ENCODE results near the gene OR56A5.
"Not testable (repeated sequence)": the region's sequence is repeated elsewhere in the genome, so short reads cannot be mapped to it uniquely, and the experiment has no call there.

OR56A5 gene

DNA sequence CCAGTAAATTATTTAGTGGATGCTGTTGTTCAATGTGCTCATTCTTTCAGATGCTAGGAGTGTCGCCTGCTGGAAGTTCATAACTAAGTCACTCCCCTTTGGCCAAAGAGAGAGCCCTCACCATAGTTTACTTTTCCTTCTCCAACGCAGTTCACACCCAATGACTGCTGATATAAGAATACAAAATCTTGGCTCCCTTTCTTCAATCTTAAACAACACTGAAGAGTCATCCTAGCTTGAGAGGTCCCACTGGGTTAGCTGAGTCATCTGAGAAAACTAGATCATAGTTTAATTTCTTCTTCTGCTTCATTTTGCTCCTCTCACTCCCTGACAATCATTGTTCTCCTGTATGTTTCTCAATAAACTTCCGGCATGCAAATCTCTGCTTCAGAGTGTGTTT, 23.9 kb upstream of the OR56A5 start:
- no peak for DNase-seq (ENCODE audit: low read depth, low spot score)
- H3K9me3 ChIP-seq (ENCODE audit: low read depth, low read length): no peaks in the 10 kb centered on the region
- H3K27ac ChIP-seq: no peak overlapping the region
- no peak overlapping the region for H3K4me3 ChIP-seq
- no peaks in the 10 kb centered on the region for H3K36me3 ChIP-seq (ENCODE audit: insufficient read depth, low read length)
- TF ChIP-seq FOXP2 (optimal IDR thresholded peaks at IDR 0.05; ENCODE audit: control extremely low read depth, extremely low read length, insufficient read depth): no peak
- TF ChIP-seq EZH2 (IDR thresholded peaks at IDR 0.05): no peak
- TF ChIP-seq POLR2AphosphoS5 (IDR thresholded peaks at IDR 0.05; ENCODE audit: borderline replicate concordance, low read depth, low read length): no peak
- no peak overlapping the region for H3K9ac ChIP-seq (ENCODE audit: insufficient read length)

DNA sequence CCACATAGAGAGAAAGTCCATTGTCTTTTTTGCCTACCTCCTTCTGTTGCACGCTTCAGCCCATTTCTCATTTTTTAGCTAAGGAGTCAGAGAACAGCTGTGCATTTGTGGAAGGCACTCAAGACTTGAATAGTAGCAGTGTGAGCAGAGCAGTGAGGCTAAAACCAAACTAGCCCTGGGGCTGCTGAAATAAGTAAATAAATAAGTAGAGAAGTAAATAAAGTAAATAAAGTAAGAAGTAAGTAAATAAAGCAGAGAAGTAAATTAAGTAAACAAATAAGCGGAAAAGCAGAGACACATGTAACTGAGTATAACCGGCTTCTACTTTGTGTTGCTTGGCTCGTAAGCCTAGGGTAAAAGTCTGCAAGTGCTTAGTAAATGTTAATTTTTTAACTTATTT, 20.9 kb upstream of the OR56A5 start:
- no peak overlapping the region for H3K4me3 ChIP-seq
- no peak overlapping the region for H3K9ac ChIP-seq (ENCODE audit: insufficient read length)
- DNase-seq (ENCODE audit: low read depth, low spot score): no peak
- TF ChIP-seq FOXP2 (optimal IDR thresholded peaks at IDR 0.05; ENCODE audit: control extremely low read depth, extremely low read length, insufficient read depth): no peak
- TF ChIP-seq EZH2 (IDR thresholded peaks at IDR 0.05): no peak
- no peak overlapping the region for H3K27ac ChIP-seq
- H3K9me3 ChIP-seq (ENCODE audit: low read depth, low read length): no peaks in the 10 kb centered on the region
- H3K36me3 ChIP-seq (ENCODE audit: insufficient read depth, low read length): no peaks in the 10 kb centered on the region

DNA sequence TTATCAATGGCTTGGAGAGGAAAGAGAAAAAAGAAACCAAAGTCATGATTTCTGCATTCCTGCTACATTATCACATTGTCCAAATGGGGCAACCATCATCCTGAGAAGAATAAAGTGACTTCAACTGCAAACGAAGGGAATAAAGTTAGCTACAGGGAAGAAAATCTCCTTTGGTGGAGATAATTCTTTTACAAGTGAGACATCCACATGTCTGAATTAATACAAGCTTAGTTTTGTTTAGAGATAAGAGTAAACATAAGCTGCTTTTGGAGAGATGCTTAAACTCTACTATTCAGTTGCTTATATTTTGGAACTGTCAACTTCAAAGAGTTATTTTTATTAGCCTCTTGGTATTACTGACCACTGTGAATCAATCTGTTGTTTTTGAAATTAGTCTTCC, 18.6 kb upstream of the OR56A5 start, which contains the start of gene OR52L1:
OR52L1 (minus strand) TSS at position 101 of the 400 bp plus-strand sequence; CDS start at position 46, 55 bp downstream.
- H3K36me3 ChIP-seq (ENCODE audit: insufficient read depth, low read length): no peaks in the 10 kb centered on the region
- DNase-seq (ENCODE audit: low read depth, low spot score): no peak
- H3K27ac ChIP-seq: no peak within 1 kb of the TSS
- H3K4me3 ChIP-seq: no peak within 1 kb of the TSS
- no peaks in the 10 kb centered on the region for H3K9me3 ChIP-seq (ENCODE audit: low read depth, low read length)
- no peak within 1 kb of the TSS for H3K9ac ChIP-seq (ENCODE audit: insufficient read length)
- TF ChIP-seq FOXP2 (optimal IDR thresholded peaks at IDR 0.05; ENCODE audit: control extremely low read depth, extremely low read length, insufficient read depth): no peak
- TF ChIP-seq POLR2AphosphoS5 (IDR thresholded peaks at IDR 0.05; ENCODE audit: borderline replicate concordance, low read depth, low read length): no peak
- TF ChIP-seq EZH2 (IDR thresholded peaks at IDR 0.05): no peak

DNA sequence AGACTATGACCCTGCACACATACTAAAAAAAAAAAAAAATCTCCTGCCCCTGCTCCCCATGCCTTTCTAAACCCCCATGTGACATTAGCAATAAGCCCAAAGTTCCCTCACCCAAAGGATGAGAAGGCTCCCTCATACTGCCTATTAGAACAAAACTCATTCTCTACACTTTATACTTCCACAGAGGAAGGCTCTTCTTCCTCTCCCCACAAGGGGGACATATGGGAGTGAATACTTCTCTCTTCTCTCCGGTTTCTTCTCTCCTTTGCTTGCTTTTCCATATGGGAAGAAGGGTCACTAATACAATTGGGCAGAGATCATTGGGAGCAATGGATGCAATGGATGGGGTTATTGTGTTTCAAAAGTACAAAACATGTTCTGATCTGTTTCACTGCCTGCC, 15.1 kb upstream of the OR56A5 start:
- Histone ChIP-seq H3K9ac (ENCODE audit: insufficient read length) (no peak overlapping the region), H3K27ac (no peak overlapping the region), H3K9me3 (ENCODE audit: low read depth, low read length) (no peaks in the 10 kb centered on the region), H3K36me3 (ENCODE audit: insufficient read depth, low read length) (no peaks in the 10 kb centered on the region), H3K4me3 (no peak overlapping the region)
- DNase-seq (ENCODE audit: low read depth, low spot score): no peak
- TF ChIP-seq FOXP2 (optimal IDR thresholded peaks at IDR 0.05; ENCODE audit: control extremely low read depth, extremely low read length, insufficient read depth) (no peak), POLR2AphosphoS5 (IDR thresholded peaks at IDR 0.05; ENCODE audit: borderline replicate concordance, low read depth, low read length) (no peak), EZH2 (IDR thresholded peaks at IDR 0.05) (no peak)

DNA sequence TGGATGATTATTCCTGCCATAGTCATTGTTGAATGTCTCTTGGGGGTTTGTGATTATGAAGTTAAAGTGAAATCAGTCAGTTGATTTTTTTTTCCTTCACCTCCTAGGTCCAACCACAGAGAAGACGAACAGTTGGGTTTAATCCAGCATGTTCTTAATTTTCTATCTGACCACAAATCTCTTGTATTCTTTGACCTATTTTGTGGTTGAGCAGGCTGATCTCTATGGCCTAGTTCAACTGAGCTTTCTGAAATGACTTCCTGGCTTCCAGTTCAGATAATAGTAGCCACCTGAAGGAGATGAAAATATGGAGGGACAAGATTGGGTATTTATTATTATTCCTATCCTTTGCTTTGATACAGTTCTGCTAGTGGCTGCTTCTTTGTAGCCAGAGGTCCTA, 5.2 kb upstream of the OR56A5 start:
- Histone ChIP-seq H3K27ac (no peak overlapping the region), H3K9me3 (ENCODE audit: low read depth, low read length) (no peaks in the 10 kb centered on the region), H3K4me3 (no peak overlapping the region), H3K36me3 (ENCODE audit: insufficient read depth, low read length) (no peaks in the 10 kb centered on the region), H3K9ac (ENCODE audit: insufficient read length) (no peak overlapping the region)
- no peak for DNase-seq (ENCODE audit: low read depth, low spot score)
- TF ChIP-seq FOXP2 (optimal IDR thresholded peaks at IDR 0.05; ENCODE audit: control extremely low read depth, extremely low read length, insufficient read depth) (no peak), POLR2AphosphoS5 (IDR thresholded peaks at IDR 0.05; ENCODE audit: borderline replicate concordance, low read depth, low read length) (no peak), EZH2 (IDR thresholded peaks at IDR 0.05) (no peak)

DNA sequence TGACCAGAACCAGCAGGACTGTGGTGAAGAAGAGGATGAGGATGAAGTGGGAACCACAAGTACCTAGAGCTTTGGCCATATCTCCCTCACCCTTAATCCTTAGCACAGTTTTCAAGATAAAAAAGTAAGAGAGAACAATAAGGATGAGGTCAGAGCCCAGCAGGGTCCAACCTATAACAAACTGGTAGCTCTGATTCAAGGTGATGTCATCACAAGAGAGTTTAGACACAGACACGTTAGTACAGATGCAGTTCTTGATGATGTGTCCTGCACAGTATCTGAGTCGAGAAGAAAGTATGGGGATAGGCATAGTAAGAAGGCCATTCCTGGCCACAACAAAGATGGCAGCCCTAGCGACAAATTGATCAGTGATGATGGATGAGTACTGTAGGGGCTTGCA, 586 bp downstream of the OR56A5 start:
- Histone ChIP-seq H3K9ac (ENCODE audit: insufficient read length) (no peak overlapping the region), H3K9me3 (ENCODE audit: low read depth, low read length) (no peaks in the 10 kb centered on the region), H3K27ac (no peak overlapping the region), H3K4me3 (no peak overlapping the region), H3K36me3 (ENCODE audit: insufficient read depth, low read length) (no peaks in the 10 kb centered on the region)
- DNase-seq (ENCODE audit: low read depth, low spot score): no peak
- TF ChIP-seq FOXP2 (optimal IDR thresholded peaks at IDR 0.05; ENCODE audit: control extremely low read depth, extremely low read length, insufficient read depth): no peak
- TF ChIP-seq POLR2AphosphoS5 (IDR thresholded peaks at IDR 0.05; ENCODE audit: borderline replicate concordance, low read depth, low read length): no peak
- no peak for TF ChIP-seq EZH2 (IDR thresholded peaks at IDR 0.05)

DNA sequence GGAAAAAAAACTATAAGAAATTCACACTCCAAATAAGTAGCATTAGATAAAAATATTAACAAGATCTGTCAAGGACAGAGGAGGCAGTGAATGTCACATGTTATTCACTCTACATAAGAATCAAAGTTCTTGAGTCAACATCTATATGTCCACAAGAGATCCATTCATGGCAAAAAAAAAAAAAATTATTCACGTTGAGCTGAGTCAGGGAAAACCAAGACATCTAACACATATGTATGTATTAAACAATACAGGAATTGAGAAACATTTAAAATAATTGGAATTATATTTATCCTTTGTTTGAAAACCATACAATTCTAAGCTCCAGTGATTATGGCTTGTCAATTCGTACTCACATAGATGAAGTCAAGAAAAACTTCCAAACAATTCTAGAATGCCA, 1.3 kb downstream of the OR56A5 start:
- H3K9me3 ChIP-seq (ENCODE audit: low read depth, low read length): no peaks in the 10 kb centered on the region
- H3K9ac ChIP-seq (ENCODE audit: insufficient read length): no peak overlapping the region
- TF ChIP-seq FOXP2 (optimal IDR thresholded peaks at IDR 0.05; ENCODE audit: control extremely low read depth, extremely low read length, insufficient read depth): no peak
- no peak for TF ChIP-seq POLR2AphosphoS5 (IDR thresholded peaks at IDR 0.05; ENCODE audit: borderline replicate concordance, low read depth, low read length)
- no peak for TF ChIP-seq EZH2 (IDR thresholded peaks at IDR 0.05)
- no peak for DNase-seq (ENCODE audit: low read depth, low spot score)
- H3K36me3 ChIP-seq (ENCODE audit: insufficient read depth, low read length): no peaks in the 10 kb centered on the region
- H3K27ac ChIP-seq: no peak overlapping the region
- no peak overlapping the region for H3K4me3 ChIP-seq

DNA sequence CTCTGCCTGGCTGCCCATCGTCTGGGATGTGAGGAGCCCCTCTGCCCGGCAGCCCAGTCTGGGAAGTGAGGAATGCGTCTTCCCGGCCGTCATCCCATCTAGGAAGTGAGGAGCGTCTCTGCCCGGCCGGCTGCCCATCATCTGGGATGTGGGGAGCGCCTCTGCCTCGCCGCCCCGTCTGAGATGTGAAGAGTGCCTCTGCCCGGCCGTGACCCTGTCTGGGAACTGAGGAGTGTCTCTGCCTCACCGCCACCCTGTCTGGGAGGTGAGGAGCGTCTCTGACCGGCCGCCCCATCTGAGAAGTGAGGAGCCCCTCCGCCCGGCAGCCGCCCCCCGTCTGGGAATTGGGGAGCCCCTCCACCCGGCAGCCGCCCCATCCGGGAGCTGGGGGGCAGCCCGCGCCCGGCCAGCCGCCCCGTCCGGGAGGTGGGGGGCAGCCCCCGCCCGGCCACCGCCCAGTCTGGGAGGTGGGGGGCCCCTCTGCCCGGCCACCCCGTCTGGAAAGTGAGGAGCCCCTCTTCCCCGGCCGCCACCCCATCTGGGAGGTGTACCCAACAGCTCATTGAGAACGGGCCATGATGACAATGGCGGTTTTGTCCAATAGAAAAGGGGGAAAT, 7.5 kb downstream of the OR56A5 start:
- DNase-seq (ENCODE audit: low read depth, low spot score); H3K27ac ChIP-seq: not testable (repeated sequence)

DNA sequence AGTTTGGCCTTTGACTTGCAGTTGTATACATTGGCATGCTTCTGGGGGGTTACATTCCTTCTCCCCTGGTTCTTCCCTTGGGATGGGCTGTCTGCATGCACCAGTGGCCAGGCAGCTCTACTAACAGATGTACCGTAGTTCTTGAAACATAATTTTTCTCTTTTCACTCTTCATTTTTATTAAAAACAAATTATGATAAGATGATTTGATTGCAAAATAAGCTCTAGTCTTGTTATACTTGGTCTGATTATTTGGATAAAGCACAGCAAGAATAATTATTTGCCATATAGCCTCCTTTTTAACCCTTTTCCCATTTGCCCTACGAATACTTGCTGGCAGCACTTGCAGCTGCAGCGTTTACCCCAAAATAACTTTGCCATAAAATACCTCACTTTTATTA, 12.7 kb downstream of the OR56A5 start:
- H3K4me3 ChIP-seq: no peak overlapping the region

More for the DNA sequence above, 7.5 kb downstream of the OR56A5 start:
- H3K36me3 ChIP-seq (ENCODE audit: insufficient read depth, low read length); H3K9me3 ChIP-seq (ENCODE audit: low read depth, low read length); H3K4me3 ChIP-seq; H3K9ac ChIP-seq (ENCODE audit: insufficient read length): not testable (repeated sequence)

More for the DNA sequence above, 12.7 kb downstream of the OR56A5 start:
- DNase-seq (ENCODE audit: low read depth, low spot score): no peak
- no peaks in the 10 kb centered on the region for H3K36me3 ChIP-seq (ENCODE audit: insufficient read depth, low read length)
- no peak for TF ChIP-seq POLR2AphosphoS5 (IDR thresholded peaks at IDR 0.05; ENCODE audit: borderline replicate concordance, low read depth, low read length)
- TF ChIP-seq EZH2 (IDR thresholded peaks at IDR 0.05): no peak
- no peak for TF ChIP-seq FOXP2 (optimal IDR thresholded peaks at IDR 0.05; ENCODE audit: control extremely low read depth, extremely low read length, insufficient read depth)
- no peak overlapping the region for H3K27ac ChIP-seq
- H3K9ac ChIP-seq (ENCODE audit: insufficient read length): no peak overlapping the region
- H3K9me3 ChIP-seq (ENCODE audit: low read depth, low read length): no peaks in the 10 kb centered on the region
